GM18520 (cell line): ENCODE measurements around the gene CBLIF.
"Not testable (repeated sequence)": the region's sequence is repeated elsewhere in the genome, so short reads cannot be mapped to it uniquely, and the experiment has no call there.

Experiments
- ATAC-seq: cut with Tn5 transposase; IDR thresholded peaks from one replicate; pipeline ENCODE4 v1.9.1; 2021; ENCODE audit not compliant: unreplicated experiment

The CBLIF gene

DNA sequence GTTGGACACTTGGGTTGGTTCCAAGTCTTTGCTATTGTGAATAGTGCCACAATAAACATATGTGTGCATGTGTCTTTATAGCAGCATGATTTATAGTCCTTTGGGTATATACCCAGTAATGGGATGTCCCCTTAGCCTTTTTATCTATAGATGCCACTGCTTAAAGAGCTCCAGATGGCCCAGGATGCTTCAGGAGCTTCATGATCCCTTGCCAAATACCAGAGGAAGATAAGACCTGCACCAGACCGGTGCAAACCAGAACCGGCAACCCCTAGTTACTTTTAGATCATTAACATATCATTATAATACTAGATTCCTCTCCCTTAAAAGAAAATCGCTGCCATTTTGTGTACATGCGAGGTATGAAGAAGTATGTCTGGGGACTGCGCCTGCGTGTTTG is 3.1 kb upstream of the CBLIF start:
- ATAC-seq, result not testable (repeated sequence)

- ATAC-seq, result no peak
Observed at GRCh38 chr11:59847626-59848025, 2.3 kb upstream of the CBLIF start.

- ATAC-seq, result no peak
Observed at GRCh38 chr11:59846556-59846955, 1.3 kb upstream of the CBLIF start.

DNA sequence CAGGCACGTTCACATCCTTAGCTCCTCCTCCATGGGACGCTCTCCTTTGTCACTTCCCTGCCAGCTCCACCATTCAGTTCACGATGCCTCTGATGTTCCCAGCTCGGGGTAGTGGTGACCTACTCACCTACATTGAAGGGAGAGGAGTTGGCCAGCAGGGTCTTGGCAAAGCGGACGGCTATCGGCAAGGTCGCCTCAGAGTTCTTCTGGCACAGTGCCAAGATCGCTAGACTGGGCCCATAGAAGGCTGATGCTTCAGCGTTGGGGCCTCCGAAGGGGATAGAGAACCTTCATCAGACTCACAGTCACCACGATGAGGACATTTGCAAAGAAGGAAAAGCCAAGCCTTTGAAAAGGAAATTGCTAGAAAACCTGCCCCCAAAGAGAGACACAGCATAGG is 3.0 kb downstream of the CBLIF start:
- no peak for ATAC-seq

DNA sequence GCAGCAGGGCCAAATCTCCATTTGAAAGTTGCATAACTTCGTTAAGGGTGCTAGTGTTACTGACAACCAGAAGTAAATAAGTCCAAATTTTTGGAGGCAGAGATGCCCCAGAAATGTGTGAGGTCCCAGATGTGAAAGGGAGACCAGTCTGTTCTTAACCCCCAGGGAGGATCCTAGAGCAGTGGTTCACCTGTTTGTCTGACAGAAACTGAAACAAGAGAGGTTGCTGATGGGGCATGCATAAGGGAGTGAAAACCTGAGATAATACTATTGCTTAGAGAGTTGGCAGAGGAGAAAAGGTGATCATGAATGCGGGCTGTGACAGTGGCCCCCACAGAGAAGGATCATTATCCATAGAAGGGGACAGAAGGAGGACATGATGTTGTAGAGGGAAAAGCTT is 3.8 kb downstream of the CBLIF start:
- no peak for ATAC-seq

DNA sequence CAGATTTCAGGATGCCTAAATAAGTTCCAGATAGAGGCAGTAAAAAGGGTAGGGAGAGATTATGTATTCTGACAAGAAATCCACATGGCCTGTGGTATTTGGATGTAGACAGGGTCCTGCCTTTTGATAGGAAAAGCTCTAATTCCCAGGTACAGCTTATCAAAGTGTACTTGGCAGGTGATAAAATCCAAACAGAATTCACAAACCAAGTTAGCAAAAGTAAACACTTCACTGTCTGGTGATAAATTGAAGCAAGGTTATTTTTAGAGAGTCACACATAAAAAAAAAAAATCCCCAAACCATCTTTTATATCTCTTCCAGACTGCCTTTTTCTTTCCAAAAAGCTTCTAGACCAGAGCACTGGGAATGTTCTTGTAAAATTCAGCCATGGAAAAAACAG is 5.7 kb downstream of the CBLIF start:
- ATAC-seq, result no peak

- no peak for ATAC-seq
Observed at GRCh38 chr11:59833602-59834001, 11.7 kb downstream of the CBLIF start.

GRCh38 chr11:59829358-59829757 is 15.9 kb downstream of the CBLIF start:
- ATAC-seq, result no peak

DNA sequence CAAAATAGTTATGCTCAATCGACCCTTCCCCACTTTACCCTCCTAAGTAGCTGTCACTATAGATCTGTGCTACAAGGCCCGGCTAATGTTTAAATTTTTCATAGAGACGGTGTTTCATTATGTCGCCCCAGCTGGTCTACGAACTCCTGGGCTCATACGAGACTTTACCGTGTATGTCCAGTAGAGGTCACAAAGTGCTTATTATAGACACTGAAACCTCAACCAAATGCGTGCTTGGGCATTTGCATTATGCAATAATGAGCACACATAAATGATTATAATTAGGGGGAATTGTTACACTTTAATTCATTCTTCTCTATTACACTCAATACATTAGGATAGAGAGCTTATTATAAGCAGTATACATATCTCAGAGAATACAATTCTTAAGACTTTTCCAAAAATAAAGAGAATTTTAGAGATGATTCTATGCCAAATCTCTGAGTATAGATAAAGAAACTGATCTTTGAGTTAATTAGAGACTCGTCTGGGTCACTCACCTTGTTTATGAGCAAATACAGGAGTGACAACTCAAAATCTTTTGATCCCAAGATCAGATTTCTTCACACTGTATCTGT is 22.2 kb downstream of the CBLIF start:
- peak; percentile 45 for ATAC-seq

DNA sequence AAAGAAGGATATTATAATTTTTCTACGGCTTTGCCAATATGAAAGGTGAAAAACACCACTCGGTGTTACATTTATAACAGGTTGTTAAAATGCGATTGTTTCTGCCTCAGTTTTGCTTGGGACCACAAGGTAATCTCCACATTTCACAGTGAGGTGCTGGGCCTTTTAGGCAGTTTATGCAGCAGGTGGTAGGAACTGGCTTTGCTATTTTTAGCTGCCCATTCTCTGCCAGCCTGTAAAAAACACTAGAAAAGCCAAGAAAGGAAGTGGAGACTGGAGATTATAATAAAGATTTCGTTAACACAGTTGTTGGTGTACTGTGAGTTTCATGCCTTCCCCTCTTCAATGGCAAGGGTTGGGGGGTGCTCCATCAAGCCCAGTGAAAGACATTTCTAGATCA is 26.7 kb downstream of the CBLIF start:
- no peak for ATAC-seq

DNA sequence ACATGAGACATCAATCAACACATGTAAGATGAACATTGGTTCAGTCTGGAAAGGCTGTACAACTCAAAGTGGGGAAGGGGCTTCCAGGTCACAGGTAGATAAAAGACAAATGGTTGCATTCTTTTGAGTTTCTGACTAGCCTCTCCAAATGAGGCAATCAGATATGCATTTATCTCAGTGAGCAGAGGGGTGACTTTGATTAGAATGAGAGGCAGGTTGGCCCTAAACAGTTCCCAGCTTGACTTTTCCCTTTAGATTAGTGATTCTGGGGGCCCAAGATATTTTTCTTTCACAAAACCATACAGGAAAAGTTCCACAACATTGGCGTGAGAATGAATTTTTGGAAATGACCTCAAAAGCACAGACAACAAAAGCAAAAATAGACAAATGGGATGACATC is 28.9 kb downstream of the CBLIF start:
- ATAC-seq, result not testable (repeated sequence)

DNA sequence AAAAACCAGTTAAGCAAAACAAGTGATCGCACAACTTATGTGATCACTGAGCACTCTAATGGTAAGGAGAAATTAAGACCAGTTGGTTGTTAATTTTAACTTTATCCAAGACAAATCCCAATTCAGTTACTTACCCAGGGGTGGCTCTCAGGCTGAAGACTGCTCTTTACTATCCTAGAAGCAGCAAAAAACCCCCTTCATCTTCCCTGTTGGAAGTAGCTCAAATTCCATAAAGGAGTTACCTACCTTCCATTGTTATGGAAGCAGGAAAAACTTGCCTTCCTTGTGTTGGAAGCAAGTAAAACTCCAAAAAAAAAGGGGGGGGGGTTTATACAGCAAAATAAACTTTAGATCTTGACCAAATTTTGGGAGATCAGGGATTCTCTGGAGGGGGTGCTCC is 29.5 kb downstream of the CBLIF start:
- ATAC-seq, result no peak

GRCh38 chr11:59814021-59814420 is 31.3 kb downstream of the CBLIF start:
- no peak for ATAC-seq

- ATAC-seq, result no peak
Observed at GRCh38 chr11:59813364-59813763, 31.9 kb downstream of the CBLIF start.

DNA sequence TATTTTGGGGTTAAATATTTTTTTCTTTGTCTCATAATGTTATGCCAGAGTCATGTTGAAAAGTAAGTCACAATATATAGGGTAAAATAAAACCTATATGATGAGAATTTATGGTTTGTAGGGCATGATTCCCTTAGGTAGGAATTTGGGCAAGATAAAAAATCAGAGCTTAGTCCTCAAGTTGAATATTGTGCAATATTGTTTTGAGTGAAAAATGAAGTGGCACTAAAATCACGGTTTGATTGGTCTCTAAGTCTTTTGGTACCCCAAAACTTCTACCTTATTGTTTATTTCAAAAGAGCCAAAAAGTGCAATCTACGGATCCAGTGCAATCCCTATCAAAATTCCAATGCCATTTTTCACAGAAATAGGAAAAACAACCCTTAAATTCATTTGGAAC is 33.1 kb downstream of the CBLIF start:
- ATAC-seq, result no peak

- ATAC-seq, result no peak
Observed at GRCh38 chr11:59810911-59811259, 34.4 kb downstream of the CBLIF start.

DNA sequence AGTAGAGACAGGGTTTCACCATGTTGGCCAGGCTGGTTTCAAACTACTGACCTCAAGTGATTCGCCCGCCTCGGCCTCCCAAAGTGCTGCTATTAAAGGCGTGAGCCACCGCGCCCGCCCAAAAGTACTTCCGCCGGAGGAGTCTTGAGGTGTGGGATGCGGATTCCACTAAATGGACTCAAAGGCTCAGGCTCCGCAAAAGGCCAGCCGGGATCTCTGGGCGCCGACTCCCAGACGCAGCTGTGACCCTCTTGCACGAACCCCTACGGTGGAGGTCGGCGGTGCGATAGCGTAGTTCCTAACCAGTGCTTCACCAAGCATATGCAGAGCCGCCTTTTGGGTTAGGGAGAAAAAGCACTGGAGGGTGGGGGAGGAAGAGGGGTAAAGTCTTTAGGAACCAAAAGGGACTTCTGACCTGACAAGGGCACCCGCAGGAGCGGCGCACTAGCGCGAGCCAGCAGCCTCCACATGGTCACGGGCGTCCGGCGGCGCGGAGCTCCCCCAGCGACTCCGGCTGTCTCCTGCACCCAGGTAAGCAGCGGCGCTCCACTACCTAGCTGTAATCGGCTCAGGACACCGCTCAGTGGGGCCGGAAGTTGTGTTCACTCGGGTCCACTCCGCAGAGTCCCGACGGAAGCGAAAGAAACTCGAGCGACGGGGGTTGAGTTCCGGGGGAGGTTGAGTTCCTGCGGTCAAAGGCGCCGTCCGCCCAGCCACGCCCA is 34.9 kb downstream of the CBLIF start, which contains the start of gene MRPL16:
Gene MRPL16, minus strand, starts transcription at position 590 of the 722 bp plus-strand sequence. Its CDS starts 120 bp downstream, at position 470.
- ATAC-seq, result peak; percentile 98

GRCh38 chr11:59807047-59807610 is 38.2 kb downstream of the CBLIF start:
- no peak for ATAC-seq

GRCh38 chr11:59804061-59804460 is 41.2 kb downstream of the CBLIF start:
- ATAC-seq, result no peak

GRCh38 chr11:59802639-59803176 is 42.6 kb downstream of the CBLIF start:
- no peak for ATAC-seq

GRCh38 chr11:59801981-59802638 is 43.2 kb downstream of the CBLIF start:
- no peak for ATAC-seq
